ENCODE measurements around the gene SPINK1.
A peak's percentile ranks its signal among the peaks of the same experiment; 100 is the strongest.
"Not testable (repeated sequence)": the region's sequence is repeated elsewhere in the genome, so short reads cannot be mapped to it uniquely, and the experiment has no call there.

Gene SPINK1

DNA sequence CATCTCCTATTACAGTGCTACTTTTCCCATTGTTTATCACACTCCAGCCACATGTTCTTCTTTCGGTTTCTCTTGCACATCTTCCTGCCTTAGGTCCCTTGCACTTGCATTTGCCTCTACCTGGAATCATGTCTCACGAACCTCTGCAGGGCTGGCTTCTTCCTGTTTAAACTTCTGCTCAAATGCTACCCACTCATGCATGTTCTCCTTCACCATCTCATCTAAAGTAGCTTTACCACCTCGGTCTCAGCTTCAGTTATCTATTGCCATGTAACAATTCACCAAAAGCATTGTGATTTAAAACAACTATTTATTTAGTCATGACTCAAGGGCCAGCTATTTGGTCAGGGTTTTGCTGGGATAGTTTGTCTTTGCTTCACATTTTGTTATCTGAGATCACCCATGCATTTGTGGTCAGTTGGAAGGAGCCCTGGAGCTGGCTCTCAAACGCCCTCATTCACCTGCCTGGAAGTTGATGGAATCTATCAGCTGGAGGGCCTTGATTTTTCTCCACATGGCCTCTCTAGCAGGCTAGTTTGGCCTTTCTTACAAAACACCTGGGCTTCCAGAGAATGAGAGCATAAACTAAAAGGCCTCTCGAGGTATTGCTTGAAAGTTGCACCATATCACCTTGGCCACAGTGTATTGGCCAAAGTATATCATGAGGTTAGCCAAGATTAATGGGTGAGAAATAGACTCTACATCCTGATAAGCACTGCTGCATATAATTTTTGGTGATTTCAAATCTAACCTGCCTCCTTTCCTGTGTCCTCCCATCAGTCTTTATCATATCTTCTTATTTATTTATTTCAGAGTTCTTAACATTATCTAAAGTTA lies 21.4 kb downstream of the SPINK1 start:
- no peak for DNase-seq (ENCODE audit: low spot score)

GRCh38 chr5:147805030-147805454 lies 26.4 kb downstream of the SPINK1 start:
- peak; percentile 45 for DNase-seq (ENCODE audit: low spot score)

DNA sequence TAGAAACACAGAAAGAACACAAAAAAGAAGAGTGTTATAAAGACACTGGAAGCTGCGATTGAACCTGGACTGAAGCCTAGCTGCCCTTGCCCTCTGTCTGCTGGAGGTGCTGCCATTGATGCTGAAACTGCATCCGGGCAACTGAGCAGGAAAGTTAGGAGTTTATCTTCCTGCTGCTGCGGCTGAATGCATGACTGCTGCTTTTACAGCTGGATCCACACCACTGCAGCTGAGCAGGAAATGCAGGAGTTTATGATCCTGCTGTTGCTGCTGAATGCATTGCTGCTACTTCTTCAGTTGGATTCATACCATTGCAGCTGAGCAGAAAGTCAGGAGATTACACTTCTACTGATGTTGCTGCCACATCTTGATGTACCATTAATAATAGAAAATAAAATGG lies 27.1 kb downstream of the SPINK1 start:
- no peak for DNase-seq (ENCODE audit: low spot score)

DNA sequence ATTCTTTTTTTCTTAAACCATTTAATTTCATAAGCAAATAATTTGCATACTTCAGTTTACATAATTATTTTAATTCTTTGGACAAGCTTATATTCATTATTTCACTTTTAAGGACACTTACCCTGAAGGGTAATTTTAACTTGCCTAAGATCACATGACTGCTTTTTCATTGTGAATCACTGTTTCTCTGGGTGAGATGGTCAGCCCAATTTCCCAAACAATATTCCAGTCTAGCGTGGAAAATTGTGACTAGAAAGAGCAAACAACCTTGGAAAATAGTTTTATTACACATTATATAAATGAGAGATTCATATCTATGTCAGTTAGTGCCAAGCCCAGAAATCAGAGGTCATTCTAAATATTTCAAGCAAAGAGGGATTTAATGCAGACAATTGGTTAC lies 27.5 kb downstream of the SPINK1 start:
- no peak for DNase-seq (ENCODE audit: low spot score)

DNA sequence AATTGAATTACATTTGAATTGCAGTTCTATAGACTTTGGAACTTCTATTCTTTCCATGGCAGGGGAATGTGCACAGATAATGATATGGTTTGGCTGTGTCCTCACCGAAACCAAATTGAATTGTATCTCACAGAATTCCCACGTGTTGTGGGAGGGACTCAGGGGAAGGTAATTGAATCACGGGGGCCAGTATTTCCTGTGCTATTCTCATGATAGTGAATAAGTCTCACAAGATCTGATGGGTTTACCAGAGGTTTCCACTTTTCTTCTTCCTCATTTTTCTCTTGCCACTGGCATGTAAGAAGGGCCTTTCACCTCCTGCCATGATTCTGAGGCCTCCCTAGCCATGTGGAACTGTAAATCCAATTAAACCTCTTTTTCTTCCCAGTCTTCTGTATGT lies 28.3 kb downstream of the SPINK1 start:
- not testable (repeated sequence) for DNase-seq (ENCODE audit: low spot score)

- DNase-seq (ENCODE audit: low spot score), result no peak
Observed at GRCh38 chr5:147801461-147801860, 30.0 kb downstream of the SPINK1 start.

DNA sequence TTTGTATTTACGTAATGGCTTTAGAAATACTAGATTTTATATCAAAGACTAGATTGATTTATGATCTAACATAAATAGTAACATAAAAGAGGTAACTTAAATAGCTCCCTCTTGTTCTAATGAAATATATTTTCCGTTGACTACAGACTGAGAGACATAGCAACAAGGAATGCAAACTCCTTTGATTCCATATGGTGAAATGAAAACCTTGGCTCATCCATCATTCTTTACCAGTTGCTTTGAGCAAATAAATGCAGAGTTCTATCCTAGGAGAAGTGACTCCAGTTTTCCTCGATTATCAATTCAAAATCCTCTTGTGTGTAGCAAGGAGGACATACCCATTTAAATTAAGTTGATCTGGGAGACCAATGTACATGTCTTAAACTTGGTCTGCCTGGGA lies 31.0 kb downstream of the SPINK1 start:
- DNase-seq (ENCODE audit: low spot score), result no peak

- no peak for DNase-seq (ENCODE audit: low spot score)
Observed at GRCh38 chr5:147796556-147797308, 34.7 kb downstream of the SPINK1 start.

- no peak for DNase-seq (ENCODE audit: low spot score)
Observed at GRCh38 chr5:147791181-147791580, 40.3 kb downstream of the SPINK1 start.

DNA sequence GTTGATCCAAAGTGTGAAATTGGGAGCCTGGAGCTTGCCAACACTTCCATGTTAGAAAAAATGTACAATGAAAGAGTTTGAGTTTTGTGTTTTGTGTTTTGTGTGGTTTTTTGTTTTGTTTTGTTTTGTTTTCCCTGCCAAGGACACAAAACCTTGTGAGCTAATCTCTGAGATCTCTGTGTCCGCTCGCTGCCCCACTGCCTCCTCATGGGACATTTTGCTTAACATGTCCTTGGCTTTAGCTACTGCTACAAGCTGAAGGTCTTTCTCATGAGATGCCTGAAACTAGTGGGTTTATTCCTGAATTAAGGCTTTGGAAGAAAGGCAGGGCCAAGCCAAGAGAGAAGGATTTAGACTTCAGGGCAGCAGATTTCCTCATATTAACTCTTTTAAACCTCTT lies 41.7 kb downstream of the SPINK1 start:
- no peak for DNase-seq (ENCODE audit: low spot score)

GRCh38 chr5:147788023-147788422 lies 43.4 kb downstream of the SPINK1 start:
- no peak for DNase-seq (ENCODE audit: low spot score)

DNA sequence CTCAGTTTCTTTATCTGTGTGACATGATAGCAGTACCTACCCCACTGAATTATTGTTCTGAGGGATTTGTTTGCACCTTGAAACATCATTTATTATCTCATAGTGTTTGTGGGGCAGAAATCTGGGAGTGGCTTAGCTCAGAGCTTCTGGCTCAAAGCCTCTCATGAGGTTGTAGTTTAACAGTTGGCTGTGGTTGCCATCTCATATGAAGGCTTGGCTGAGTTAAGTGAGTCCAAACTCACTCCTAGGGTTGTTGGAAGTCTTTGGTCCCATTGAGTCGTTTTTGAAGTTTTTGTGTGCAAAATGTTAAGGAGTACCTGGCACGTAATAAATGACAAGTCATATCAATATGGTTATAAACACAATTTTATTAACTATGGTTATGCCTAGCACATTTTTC lies 45.3 kb downstream of the SPINK1 start:
- no peak for DNase-seq (ENCODE audit: low spot score)

DNA sequence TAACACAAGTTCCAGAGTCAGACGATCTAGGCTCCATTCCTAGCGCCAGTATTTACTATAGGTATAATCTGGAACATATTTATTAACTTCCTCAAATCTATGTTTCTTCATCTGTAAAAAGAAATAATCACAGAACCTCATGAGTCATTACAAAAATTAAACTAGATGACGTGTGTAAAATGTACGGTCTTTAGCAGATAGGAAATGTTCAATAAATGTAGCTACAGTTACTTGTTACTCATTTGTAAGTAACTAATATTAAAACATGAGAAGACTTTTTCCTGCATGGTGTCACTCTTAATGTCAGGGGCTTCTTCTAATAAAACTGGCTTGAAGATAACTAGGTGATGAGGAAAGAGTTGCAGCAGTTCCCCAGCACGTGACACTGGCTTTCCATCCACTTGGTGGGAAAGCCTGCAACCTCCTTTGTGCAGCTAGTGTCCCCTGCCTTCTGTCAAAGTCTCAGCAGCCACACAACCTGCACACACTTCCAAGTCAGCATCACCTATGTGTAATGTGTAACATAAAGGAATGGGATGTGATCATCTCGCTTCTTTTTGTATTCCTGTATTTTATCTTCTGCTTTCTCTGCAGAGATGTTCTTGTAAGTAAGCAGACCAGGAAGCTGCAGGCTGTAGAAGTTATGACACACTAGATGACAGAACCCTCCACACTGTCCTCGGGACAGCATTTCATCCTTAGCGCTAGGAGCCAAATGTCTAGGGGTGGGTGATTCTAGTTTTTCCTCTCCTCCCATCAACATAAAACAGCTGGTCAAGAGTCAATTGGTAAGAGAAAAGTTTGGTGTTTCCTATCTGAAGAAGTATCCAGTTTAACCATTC lies 47.1 kb downstream of the SPINK1 start:
- DNase-seq (ENCODE audit: low spot score), result no peak

- peak; percentile 97 for DNase-seq (ENCODE audit: low spot score)
Observed at GRCh38 chr5:147782110-147783028, 49.1 kb downstream of the SPINK1 start, which contains the start of gene JAKMIP2. TSS of gene JAKMIP2 (minus strand) at chr5:147782728. CDS start at chr5:147671806, 110,922 bp downstream.

DNA sequence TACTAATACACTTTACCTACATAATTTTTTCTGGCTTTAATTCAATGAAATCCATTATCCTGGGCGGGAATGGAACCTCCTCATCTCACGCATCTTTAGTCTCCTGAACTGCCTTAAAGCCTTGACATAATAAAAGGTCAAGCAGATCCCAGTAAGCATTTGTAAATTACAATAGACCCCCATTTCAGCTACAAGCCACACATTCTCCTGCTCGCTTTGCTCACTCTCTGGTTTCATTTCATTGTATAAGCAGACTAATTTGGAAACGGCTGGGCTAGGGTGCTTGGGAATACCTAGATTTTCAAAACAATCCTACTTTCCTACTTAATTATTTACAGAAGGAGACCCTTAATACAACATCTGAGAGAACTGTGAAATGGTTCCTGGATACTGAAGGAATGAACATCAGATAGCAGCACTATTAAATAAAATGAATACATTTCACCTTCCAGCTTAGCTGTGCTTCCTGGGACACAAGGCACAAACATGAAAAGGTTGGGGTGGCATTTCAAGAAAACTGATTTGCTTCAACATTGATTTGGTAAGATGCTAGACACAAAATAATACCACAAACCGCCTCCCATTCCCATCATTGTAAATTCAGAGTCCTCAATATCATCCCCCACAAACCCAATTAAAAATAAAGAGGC lies 50.4 kb downstream of the SPINK1 start:
- no peak for DNase-seq (ENCODE audit: low spot score)

DNA sequence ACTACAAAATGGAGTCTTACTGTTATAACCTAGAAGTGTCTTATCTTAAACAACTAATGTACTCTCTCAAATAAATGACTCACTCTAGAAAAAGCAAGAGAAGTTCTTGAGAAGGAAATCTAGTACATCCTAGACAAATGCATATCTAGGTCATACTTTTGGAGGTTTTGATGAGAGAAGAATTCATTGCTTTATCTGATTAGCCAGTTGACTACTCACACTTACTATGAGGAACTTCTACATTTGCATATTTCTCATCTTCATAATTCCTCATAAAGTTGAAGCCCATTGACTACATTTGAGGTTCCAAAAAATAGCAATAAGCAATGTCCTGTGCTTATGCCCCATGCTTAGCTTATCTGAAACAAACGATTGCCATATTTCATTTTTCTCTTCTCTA lies 51.8 kb downstream of the SPINK1 start:
- no peak for DNase-seq (ENCODE audit: low spot score)

DNA sequence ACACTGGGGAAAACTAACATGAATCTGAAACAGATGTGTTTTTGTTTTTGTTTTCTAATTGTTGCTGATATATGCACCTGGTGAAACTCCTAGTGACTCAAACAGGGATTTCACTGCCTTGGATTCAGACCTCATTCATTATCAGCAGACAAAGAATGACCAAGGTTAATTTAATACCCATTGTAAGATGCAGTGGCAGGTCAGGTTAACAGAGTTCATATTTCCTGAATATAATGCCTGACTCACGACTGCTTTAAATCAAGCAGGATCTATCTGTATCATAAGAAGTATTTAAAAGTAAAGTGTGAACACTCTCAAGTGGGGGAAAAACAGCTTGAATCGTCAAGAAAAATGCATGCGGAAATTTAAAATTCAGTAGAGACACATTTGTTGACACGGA lies 54.5 kb downstream of the SPINK1 start:
- no peak for DNase-seq (ENCODE audit: low spot score)

All from pons (tissue), 1 donor.